ENCODE results near the gene TMEM244.

Gene TMEM244

DNA sequence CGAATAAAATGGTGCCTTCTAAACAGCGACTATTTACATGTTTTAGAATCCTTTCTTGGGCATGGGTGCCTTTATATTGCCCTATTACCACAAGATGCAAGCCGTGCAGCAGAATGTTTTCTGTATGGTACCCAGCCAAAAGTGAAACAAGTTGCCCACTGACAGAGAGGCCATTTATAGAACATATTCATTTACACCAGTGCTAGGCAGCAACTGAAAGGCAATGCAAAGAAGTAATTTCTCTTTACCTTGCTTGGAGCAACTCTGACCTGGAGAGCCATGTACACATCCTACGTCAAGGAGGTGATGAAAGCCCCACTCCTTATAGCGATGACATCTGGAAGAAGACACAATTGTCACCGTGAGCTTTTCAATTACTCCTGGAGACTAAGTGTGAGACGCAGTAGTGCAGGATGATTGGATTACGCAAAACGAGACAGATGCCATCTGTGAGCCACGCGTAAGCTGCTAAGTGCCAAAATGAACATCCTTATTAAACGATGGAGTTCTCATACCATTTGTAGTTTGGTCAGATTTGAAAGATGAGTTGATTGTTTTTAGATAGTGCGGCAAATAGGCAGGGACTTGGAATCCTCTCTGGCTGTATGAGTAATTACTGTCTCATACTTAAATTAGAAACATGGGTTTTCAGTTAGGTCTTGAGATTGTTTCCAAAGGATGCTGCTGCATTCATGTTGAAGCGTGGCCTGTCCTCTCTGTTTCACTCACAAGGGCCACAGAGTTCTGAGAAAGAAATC lies at the start of gene TMEM244:
Gene TMEM244 (minus strand): TSS at position 408 of the 758 bp plus-strand sequence. CDS start 127 bp downstream, at position 281.
- no peaks in the 10 kb centered on the region for H3K36me3 ChIP-seq (replicated peaks)
- no peak for DNase-seq (ENCODE audit: low spot score in 2 of 2)
- H3K4me3 ChIP-seq: no peak within 1 kb of the TSS
- H3K9me3 ChIP-seq: no peaks in the 10 kb centered on the region
- no peaks in the 10 kb centered on the region for H3K4me1 ChIP-seq
- in situ Hi-C loops (cut with MboI; ENCODE audit: low sequenced_read_pairs): no loop called here
- H3K27me3 ChIP-seq (ENCODE audit: low read depth): no peaks in the 10 kb centered on the region

GRCh38 chr6:129908858-129909257 lies 47.7 kb upstream of the TMEM244 start:
- no peak for DNase-seq (ENCODE audit: low spot score in 2 of 2)
- H3K4me3 ChIP-seq: no peak overlapping the region
- no peaks in the 10 kb centered on the region; the same call in 1 of the 2 replicates for H3K4me1 ChIP-seq
- no peaks in the 10 kb centered on the region for H3K27me3 ChIP-seq (ENCODE audit: low read depth)
- in situ Hi-C loops (cut with MboI; ENCODE audit: low sequenced_read_pairs): no loop called here
- no peaks in the 10 kb centered on the region for H3K9me3 ChIP-seq
- H3K36me3 ChIP-seq (replicated peaks): no peaks in the 10 kb centered on the region

DNA sequence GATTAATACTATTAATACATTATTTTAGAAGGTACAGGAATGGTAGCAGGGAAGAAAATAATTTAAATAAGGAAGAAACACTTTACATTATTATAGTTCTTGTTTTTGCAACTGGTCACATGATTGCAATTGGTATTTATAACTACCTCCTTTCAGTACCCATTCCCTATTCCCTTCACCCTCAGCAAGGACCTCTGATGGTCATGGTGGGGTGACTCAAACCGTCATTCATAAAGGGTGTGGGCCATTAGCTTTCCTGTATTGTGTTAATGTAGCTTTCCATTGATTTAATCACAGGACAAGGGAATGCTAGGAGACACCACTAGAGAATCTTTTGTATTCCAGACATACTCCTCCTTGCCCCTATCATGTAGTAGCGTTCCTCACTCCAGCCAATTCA lies 47.2 kb upstream of the TMEM244 start:
- Histone ChIP-seq H3K9me3 (no peaks in the 10 kb centered on the region), H3K27me3 (ENCODE audit: low read depth) (no peaks in the 10 kb centered on the region), H3K36me3 (replicated peaks) (no peaks in the 10 kb centered on the region), H3K4me3 (no peak overlapping the region), H3K4me1 (no peaks in the 10 kb centered on the region; the same call in 1 of the 2 replicates)
- in situ Hi-C loops (cut with MboI; ENCODE audit: low sequenced_read_pairs): no loop called here
- DNase-seq (ENCODE audit: low spot score in 2 of 2): no peak

- no peak for DNase-seq (ENCODE audit: low spot score in 2 of 2)
- in situ Hi-C loops (cut with MboI; ENCODE audit: low sequenced_read_pairs): no loop called here
- Histone ChIP-seq H3K4me3 (no peak overlapping the region), H3K4me1 (no peaks in the 10 kb centered on the region; the same call in 1 of the 2 replicates), H3K9me3 (no peaks in the 10 kb centered on the region), H3K27me3 (ENCODE audit: low read depth) (no peaks in the 10 kb centered on the region), H3K36me3 (replicated peaks) (no peaks in the 10 kb centered on the region)
Observed at GRCh38 chr6:129906515-129907077, 45.5 kb upstream of the TMEM244 start.

GRCh38 chr6:129903082-129903481 lies 42.0 kb upstream of the TMEM244 start:
- in situ Hi-C loops (cut with MboI; ENCODE audit: low sequenced_read_pairs): no loop called here
- no peak for DNase-seq (ENCODE audit: low spot score in 2 of 2)
- Histone ChIP-seq H3K4me3 (no peak overlapping the region), H3K27me3 (ENCODE audit: low read depth) (no peaks in the 10 kb centered on the region), H3K9me3 (no peaks in the 10 kb centered on the region), H3K4me1 (no peaks in the 10 kb centered on the region; the same call in 1 of the 2 replicates), H3K36me3 (replicated peaks) (no peaks in the 10 kb centered on the region)

DNA sequence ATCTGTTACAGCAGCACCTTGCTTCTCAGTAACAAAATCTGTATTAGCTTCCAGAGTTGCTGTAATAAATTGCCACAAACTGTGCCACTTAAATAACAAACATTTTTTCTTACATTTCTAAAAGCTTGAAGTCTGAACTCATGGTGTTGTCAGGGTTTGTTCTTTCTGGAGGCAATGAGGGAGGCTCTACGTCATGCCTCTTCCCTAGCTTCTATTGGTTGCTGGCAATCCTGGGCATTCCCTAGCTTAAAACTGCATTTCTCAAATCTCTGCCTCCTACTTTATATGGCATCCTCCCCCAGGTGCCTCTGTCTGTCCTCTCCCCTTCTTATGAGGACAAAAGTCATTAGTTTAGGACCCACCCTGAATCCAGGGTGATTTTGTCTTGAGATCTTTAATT lies 41.6 kb upstream of the TMEM244 start:
- no peaks in the 10 kb centered on the region for H3K36me3 ChIP-seq (replicated peaks)
- no peak overlapping the region for H3K4me3 ChIP-seq
- in situ Hi-C loops (cut with MboI; ENCODE audit: low sequenced_read_pairs): no loop called here
- H3K4me1 ChIP-seq: no peaks in the 10 kb centered on the region; the same call in 1 of the 2 replicates
- H3K9me3 ChIP-seq: no peaks in the 10 kb centered on the region
- DNase-seq (ENCODE audit: low spot score in 2 of 2): no peak
- no peaks in the 10 kb centered on the region for H3K27me3 ChIP-seq (ENCODE audit: low read depth)

GRCh38 chr6:129901910-129902309 lies 40.8 kb upstream of the TMEM244 start:
- Histone ChIP-seq H3K36me3 (replicated peaks) (no peaks in the 10 kb centered on the region), H3K9me3 (no peaks in the 10 kb centered on the region), H3K4me3 (no peak overlapping the region), H3K27me3 (ENCODE audit: low read depth) (no peaks in the 10 kb centered on the region), H3K4me1 (no peaks in the 10 kb centered on the region; the same call in 1 of the 2 replicates)
- in situ Hi-C loops (cut with MboI; ENCODE audit: low sequenced_read_pairs): no loop called here
- no peak for DNase-seq (ENCODE audit: low spot score in 2 of 2)

DNA sequence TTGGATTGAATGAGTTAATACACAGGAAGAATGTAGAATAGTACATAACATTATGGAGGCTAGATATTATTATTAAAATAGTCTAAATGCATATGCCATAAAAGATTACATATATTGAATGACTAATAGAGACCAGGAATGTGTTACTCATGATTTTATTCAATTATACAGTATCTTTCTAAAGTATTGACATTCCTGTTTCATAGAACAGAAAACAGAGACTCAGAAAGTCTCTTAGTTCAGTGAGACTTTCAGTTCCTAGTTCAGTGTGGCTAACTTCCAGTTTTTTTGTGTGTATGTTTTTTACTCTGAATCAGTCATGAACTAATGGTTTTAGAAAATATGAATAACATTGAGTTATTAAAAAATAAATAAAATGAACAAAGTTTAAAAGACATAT lies 34.6 kb upstream of the TMEM244 start:
- no peak for DNase-seq (ENCODE audit: low spot score in 2 of 2)
- Histone ChIP-seq H3K9me3 (no peaks in the 10 kb centered on the region), H3K4me1 (no peaks in the 10 kb centered on the region), H3K27me3 (ENCODE audit: low read depth) (no peaks in the 10 kb centered on the region), H3K4me3 (no peak overlapping the region), H3K36me3 (replicated peaks) (no peaks in the 10 kb centered on the region)
- in situ Hi-C loops (cut with MboI; ENCODE audit: low sequenced_read_pairs): no loop called here

GRCh38 chr6:129894921-129895320 lies 33.8 kb upstream of the TMEM244 start:
- no peaks in the 10 kb centered on the region for H3K4me1 ChIP-seq
- DNase-seq (ENCODE audit: low spot score in 2 of 2): no peak

DNA sequence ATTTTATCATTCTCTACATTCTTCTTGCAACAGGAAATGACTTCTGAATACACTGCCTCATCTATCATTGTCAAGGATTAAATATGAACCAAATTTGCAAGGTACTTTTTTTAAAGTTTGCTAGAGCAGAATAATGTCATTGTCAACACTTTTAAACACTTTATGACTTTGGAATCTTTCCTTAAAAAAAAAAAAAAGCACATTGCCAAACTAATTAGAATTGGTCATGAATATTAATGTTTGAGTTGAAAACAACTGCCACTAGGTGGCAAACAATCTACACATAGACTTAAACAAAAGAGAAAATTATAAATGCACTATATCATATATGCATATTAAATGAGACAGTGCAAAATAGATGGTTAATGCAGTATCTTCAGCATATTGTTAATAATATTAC lies 32.5 kb upstream of the TMEM244 start:
- in situ Hi-C loops (cut with MboI; ENCODE audit: low sequenced_read_pairs): no loop called here
- DNase-seq (ENCODE audit: low spot score in 2 of 2): no peak
- Histone ChIP-seq H3K9me3 (no peaks in the 10 kb centered on the region), H3K4me3 (no peak overlapping the region), H3K36me3 (replicated peaks) (no peaks in the 10 kb centered on the region), H3K27me3 (ENCODE audit: low read depth) (no peaks in the 10 kb centered on the region), H3K4me1 (no peaks in the 10 kb centered on the region)

More at GRCh38 chr6:129894921-129895320, 33.8 kb upstream of the TMEM244 start:
- no peaks in the 10 kb centered on the region for H3K9me3 ChIP-seq
- no peak overlapping the region for H3K4me3 ChIP-seq
- in situ Hi-C loops (cut with MboI; ENCODE audit: low sequenced_read_pairs): no loop called here
- no peaks in the 10 kb centered on the region for H3K27me3 ChIP-seq (ENCODE audit: low read depth)
- H3K36me3 ChIP-seq (replicated peaks): no peaks in the 10 kb centered on the region

GRCh38 chr6:129890701-129891100 lies 29.6 kb upstream of the TMEM244 start:
- no peaks in the 10 kb centered on the region for H3K27me3 ChIP-seq (ENCODE audit: low read depth)
- no peaks in the 10 kb centered on the region for H3K4me1 ChIP-seq
- H3K4me3 ChIP-seq: no peak overlapping the region
- in situ Hi-C loops (cut with MboI; ENCODE audit: low sequenced_read_pairs): no loop called here
- no peaks in the 10 kb centered on the region for H3K9me3 ChIP-seq
- DNase-seq (ENCODE audit: low spot score in 2 of 2): no peak
- H3K36me3 ChIP-seq (replicated peaks): no peaks in the 10 kb centered on the region

DNA sequence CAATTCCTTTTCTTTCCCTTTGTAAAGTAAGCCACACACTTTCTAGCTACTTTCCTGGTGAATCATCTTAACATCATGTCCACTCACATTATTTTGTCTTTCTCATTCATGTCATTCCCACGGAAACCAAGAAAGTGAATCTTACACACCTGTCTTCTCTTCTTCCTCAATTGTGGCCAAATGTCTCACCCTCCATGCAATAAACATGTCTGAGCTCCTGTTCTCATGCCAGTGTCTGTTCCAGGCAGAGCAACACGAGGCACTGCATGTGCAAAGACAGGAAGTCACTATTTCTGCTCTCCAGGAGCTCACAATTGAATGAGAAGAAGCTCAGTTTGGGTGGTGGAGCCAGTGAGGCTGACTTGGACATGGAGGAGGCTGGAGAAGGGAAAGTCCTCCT lies 29.0 kb upstream of the TMEM244 start:
- Histone ChIP-seq H3K27me3 (ENCODE audit: low read depth) (no peaks in the 10 kb centered on the region), H3K36me3 (replicated peaks) (no peaks in the 10 kb centered on the region), H3K4me1 (no peaks in the 10 kb centered on the region), H3K9me3 (no peaks in the 10 kb centered on the region), H3K4me3 (no peak overlapping the region)
- in situ Hi-C loops (cut with MboI; ENCODE audit: low sequenced_read_pairs): no loop called here
- DNase-seq (ENCODE audit: low spot score in 2 of 2): no peak

GRCh38 chr6:129889580-129889979 lies 28.5 kb upstream of the TMEM244 start:
- Histone ChIP-seq H3K4me1 (no peaks in the 10 kb centered on the region; the same call in 1 of the 2 replicates), H3K9me3 (no peaks in the 10 kb centered on the region), H3K27me3 (ENCODE audit: low read depth) (no peaks in the 10 kb centered on the region), H3K36me3 (replicated peaks) (no peaks in the 10 kb centered on the region), H3K4me3 (no peak overlapping the region)
- no peak for DNase-seq (ENCODE audit: low spot score in 2 of 2)
- in situ Hi-C loops (cut with MboI; ENCODE audit: low sequenced_read_pairs): no loop called here

DNA sequence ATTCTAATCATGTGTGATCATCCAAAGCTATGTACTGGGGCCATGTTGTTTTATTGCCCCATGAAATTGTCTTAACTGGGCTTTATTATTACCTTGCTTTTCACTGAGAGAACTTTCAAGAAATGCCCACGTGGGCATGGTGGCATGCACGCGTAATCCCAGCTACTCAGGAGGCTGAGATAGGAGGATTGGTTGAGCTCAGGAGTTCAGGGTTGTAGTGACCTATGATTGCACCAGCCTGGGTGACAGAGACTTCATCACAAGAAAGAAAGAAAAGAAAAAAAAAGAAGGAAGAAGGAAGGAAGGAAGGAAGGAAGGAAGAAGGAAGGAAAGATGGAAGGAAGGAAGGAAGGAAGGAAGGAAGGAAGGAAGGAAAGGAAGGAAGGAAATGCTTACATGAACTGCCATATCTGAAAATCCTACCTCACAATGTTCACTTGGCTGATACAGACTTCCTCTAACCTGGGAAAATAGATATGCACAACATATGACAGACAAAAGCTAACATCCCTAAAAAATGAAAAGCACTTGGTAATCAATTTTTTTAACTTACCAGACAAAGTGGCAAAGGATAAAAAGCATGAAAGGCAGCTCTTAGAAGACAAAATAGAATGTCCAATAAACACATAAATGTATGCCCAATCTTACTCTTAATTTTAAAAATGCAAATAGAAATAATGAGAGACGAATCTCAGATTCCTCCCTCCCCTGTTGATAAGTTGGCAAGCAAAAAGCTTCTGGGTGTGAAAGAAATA lies 25.5 kb upstream of the TMEM244 start:
- no peaks in the 10 kb centered on the region for H3K9me3 ChIP-seq
- H3K36me3 ChIP-seq (replicated peaks): no peaks in the 10 kb centered on the region
- H3K4me1 ChIP-seq: no peaks in the 10 kb centered on the region; the same call in 1 of the 2 replicates
- no peak for DNase-seq (ENCODE audit: low spot score in 2 of 2)
- H3K4me3 ChIP-seq: no peak overlapping the region
- H3K27me3 ChIP-seq (ENCODE audit: low read depth): no peaks in the 10 kb centered on the region
- in situ Hi-C loops (cut with MboI; ENCODE audit: low sequenced_read_pairs): no loop called here

Data from HAP-1 (cell line).